ENCODE results near the gene WDR37. TPM values are rescaled to one million over a fixed set of nuclear protein-coding genes. Genes with fewer than 3 reads are reported as not detected.
"Not testable (repeated sequence)": the region's sequence is repeated elsewhere in the genome, so short reads cannot be mapped to it uniquely, and the experiment has no call there.

Gene WDR37
- total and polyA plus RNA-seq, 2 experiments from 2014 or later, result 13.7 to 16.5 TPM

DNA sequence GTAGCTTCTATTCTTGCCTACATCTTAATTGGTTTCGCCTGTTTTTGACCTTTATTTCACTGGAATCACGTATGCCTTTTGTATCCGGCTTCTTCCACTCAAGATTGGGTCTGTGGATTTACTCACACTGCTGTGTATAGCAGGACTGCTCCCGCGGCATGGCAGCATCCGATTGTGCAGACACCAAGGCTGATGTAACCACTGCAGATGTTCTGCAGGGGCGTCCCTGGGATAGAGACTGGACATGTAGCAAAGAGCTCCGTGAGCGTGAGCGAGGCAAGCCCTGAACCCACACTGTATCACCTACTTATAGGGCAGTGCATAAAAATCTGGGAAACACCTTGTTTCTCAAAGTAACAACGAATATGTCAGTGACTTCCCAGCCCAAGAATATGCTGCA is 19.1 kb upstream of the WDR37 start:
- Histone ChIP-seq H3K9ac (no peak overlapping the region), H3K79me2 (ENCODE audit: insufficient read depth) (no peaks in the 10 kb centered on the region), H3K9me3 (ENCODE audit: low read depth) (no peaks in the 10 kb centered on the region), H2AFZ (no peak overlapping the region), H3K4me3 (no peak overlapping the region), H3K4me2 (ENCODE audit: unreplicated experiment) (no peak overlapping the region), H3K27ac (no peak overlapping the region), H3K4me1 (ENCODE audit: insufficient read depth) (no peaks in the 10 kb centered on the region), H3K27me3 (replicated peaks; ENCODE audit: insufficient read depth) (no peaks in the 10 kb centered on the region), H3F3A (ENCODE audit: insufficient read depth) (peaks cover 9% of the 10 kb centered on the region; the same call in 1 of the 2 replicates), H3K9me2 (ENCODE audit: insufficient read depth) (no peaks in the 10 kb centered on the region), H4K20me1 (ENCODE audit: insufficient read depth) (no peaks in the 10 kb centered on the region), H3K36me3 (ENCODE audit: low read depth) (peaks cover 17% of the 10 kb centered on the region)
- no peak for DNase-seq
- WGBS, 2 experiments (ENCODE audit: low coverage in 1 of 2, low lambda C conversion rate in 2 of 2, missing lambda C conversion rate in 2 of 2), result 72 to 75% methylated on average over 11 of the region's 11 CpGs
- TF ChIP-seq EZH2phosphoT487 (IDR thresholded peaks at IDR 0.05; ENCODE audit: insufficient read depth, low read depth), result no peak
- TF ChIP-seq EZH2 (IDR thresholded peaks at IDR 0.05; ENCODE audit: insufficient read depth, poor library complexity, severe bottlenecking), result no peak
- in situ Hi-C loops (cut with MboI), result no loop called here

DNA sequence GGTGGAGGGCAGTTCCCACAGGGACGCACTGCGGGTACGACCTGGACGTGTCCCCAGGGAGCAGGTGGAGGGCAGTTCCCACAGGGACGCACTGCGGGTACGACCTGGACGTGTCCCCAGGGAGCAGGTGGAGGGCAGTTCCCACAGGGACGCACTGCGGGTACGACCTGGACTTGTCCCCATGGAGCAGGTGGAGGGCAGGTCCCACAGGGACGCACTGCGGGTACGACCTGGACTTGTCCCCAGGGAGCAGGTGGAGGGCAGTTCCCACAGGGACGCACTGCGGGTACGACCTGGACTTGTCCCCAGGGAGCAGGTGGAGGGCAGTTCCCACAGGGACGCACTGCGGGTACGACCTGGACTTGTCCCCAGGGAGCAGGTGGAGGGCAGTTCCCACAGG is 17.4 kb upstream of the WDR37 start:
- peaks cover 11% of the 10 kb centered on the region for H3K79me2 ChIP-seq (ENCODE audit: insufficient read depth)
- H3K36me3 ChIP-seq (ENCODE audit: low read depth), result peaks cover 30% of the 10 kb centered on the region
- DNase-seq; H3K27me3 ChIP-seq (replicated peaks; ENCODE audit: insufficient read depth); H2AFZ ChIP-seq; H3K9ac ChIP-seq; in situ Hi-C loops (cut with MboI); H3K27ac ChIP-seq; H3K4me2 ChIP-seq (ENCODE audit: unreplicated experiment); H3K9me2 ChIP-seq (ENCODE audit: insufficient read depth); H3K9me3 ChIP-seq (ENCODE audit: low read depth); H4K20me1 ChIP-seq (ENCODE audit: insufficient read depth); H3K4me3 ChIP-seq; H3K4me1 ChIP-seq (ENCODE audit: insufficient read depth): not testable (repeated sequence)
- peaks cover 14% of the 10 kb centered on the region; the same call in 1 of the 2 replicates for H3F3A ChIP-seq (ENCODE audit: insufficient read depth)
- WGBS, 2 experiments (ENCODE audit: low coverage in 1 of 2, low lambda C conversion rate in 2 of 2, missing lambda C conversion rate in 2 of 2), result 91% methylated on average over 14 of the region's 20 CpGs; no CpG with 5 or more reads in 1 of the 2 experiments

DNA sequence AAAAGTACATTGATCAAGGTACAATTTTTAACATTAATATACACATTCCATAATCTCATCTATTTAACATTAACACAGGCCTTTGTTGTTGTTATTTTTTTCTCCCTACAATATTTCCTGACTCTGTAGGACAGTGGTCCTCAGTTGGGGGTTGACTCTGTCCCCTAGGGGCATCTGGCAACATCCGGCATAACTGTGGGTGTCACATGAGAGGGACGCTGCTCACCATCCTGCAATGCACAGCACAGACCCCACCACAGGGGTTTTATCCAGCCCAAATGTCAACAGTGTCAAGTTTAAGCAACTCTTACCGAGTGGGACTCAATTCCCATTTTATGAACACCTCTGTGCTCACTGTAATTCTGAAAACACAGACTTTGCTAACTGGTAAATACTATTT is 16.1 kb upstream of the WDR37 start:
- Histone ChIP-seq H3F3A (ENCODE audit: insufficient read depth) (peaks cover 14% of the 10 kb centered on the region; the same call in 1 of the 2 replicates), H3K79me2 (ENCODE audit: insufficient read depth) (peaks cover 25% of the 10 kb centered on the region), H3K9ac (no peak overlapping the region), H3K9me2 (ENCODE audit: insufficient read depth) (no peaks in the 10 kb centered on the region), H3K27ac (no peak overlapping the region), H3K4me3 (no peak overlapping the region), H3K27me3 (replicated peaks; ENCODE audit: insufficient read depth) (no peaks in the 10 kb centered on the region), H3K9me3 (ENCODE audit: low read depth) (no peaks in the 10 kb centered on the region), H3K4me1 (ENCODE audit: insufficient read depth) (no peaks in the 10 kb centered on the region), H3K4me2 (ENCODE audit: unreplicated experiment) (no peak overlapping the region), H4K20me1 (ENCODE audit: insufficient read depth) (no peaks in the 10 kb centered on the region), H3K36me3 (ENCODE audit: low read depth) (peaks cover 30% of the 10 kb centered on the region), H2AFZ (no peak overlapping the region)
- TF ChIP-seq EZH2 (IDR thresholded peaks at IDR 0.05; ENCODE audit: insufficient read depth, poor library complexity, severe bottlenecking) (no peak), EZH2phosphoT487 (IDR thresholded peaks at IDR 0.05; ENCODE audit: insufficient read depth, low read depth) (no peak)
- in situ Hi-C loops (cut with MboI), result no loop called here
- 83 to 84% methylated on average over 3 of the region's 3 CpGs for WGBS, 2 experiments (ENCODE audit: low coverage in 1 of 2, low lambda C conversion rate in 2 of 2, missing lambda C conversion rate in 2 of 2)
- no peak for DNase-seq

DNA sequence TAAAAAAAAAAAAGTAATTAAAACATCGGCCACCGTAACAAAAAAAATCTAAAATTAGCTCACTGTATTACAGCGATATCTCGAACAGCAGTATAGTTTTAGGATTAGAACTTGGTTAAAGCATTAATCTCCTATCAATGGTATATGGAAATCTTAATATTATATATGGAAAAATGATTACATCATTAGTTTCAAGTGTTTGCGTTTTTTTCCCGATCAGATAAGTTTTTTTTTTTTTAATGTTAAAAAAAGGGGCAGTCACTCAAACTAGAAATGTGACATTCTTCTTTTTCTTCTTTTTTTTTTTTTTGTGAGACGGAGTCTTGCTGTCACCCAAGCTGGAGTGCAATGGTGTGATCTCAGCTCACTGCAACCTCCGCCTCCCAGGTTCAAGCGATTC is 14.7 kb upstream of the WDR37 start:
- Histone ChIP-seq H3K79me2 (ENCODE audit: insufficient read depth) (peaks cover 38% of the 10 kb centered on the region), H3K36me3 (ENCODE audit: low read depth) (peaks cover 30% of the 10 kb centered on the region), H3K4me1 (ENCODE audit: insufficient read depth) (no peaks in the 10 kb centered on the region), H3K4me2 (ENCODE audit: unreplicated experiment) (no peak overlapping the region), H2AFZ (no peak overlapping the region), H3K27me3 (replicated peaks; ENCODE audit: insufficient read depth) (no peaks in the 10 kb centered on the region), H3K4me3 (no peak overlapping the region), H3K9me2 (ENCODE audit: insufficient read depth) (no peaks in the 10 kb centered on the region), H3K9ac (no peak overlapping the region), H3K9me3 (ENCODE audit: low read depth) (no peaks in the 10 kb centered on the region), H3F3A (ENCODE audit: insufficient read depth) (peaks cover 14% of the 10 kb centered on the region; the same call in 1 of the 2 replicates), H3K27ac (no peak overlapping the region), H4K20me1 (ENCODE audit: insufficient read depth) (no peaks in the 10 kb centered on the region)
- 94 to 96% methylated on average over 9 of the region's 9 CpGs for WGBS, 2 experiments (ENCODE audit: low coverage in 1 of 2, low lambda C conversion rate in 2 of 2, missing lambda C conversion rate in 2 of 2)
- in situ Hi-C loops (cut with MboI), result no loop called here
- TF ChIP-seq EZH2 (IDR thresholded peaks at IDR 0.05; ENCODE audit: insufficient read depth, poor library complexity, severe bottlenecking) (no peak), EZH2phosphoT487 (IDR thresholded peaks at IDR 0.05; ENCODE audit: insufficient read depth, low read depth) (no peak)
- no peak for DNase-seq

DNA sequence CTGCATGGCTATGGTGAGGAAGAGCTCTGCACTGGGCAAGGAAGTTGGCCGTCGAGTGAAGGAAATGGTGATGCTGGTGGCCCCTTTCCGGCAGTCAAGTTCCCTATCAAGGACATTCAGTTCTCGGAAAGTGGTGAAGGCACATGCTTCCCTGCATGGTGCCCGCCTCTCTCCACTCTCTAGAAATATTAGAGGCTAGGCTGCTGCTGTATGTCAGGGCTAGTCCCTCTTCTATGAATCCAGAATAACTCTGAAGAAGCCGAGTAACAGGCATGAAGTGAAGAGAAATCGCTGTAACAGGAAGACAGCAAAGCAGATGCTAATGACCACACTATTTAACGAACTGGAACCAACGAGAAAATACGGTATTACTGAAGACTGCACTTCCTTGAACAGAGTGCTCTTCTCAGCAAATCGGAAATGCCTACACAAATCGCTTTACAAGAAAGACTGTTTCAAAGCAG is 12.6 kb upstream of the WDR37 start:
- Histone ChIP-seq H3K9me2 (ENCODE audit: insufficient read depth) (no peaks in the 10 kb centered on the region), H3K4me2 (ENCODE audit: unreplicated experiment) (no peak overlapping the region), H3K9ac (no peak overlapping the region), H3F3A (ENCODE audit: insufficient read depth) (0 out of 2 replicates have a peak, but pooled peaks cover 5% of the 10 kb centered on the region), H2AFZ (no peak overlapping the region), H3K4me1 (ENCODE audit: insufficient read depth) (peaks cover 3% of the 10 kb centered on the region; the same call in 1 of the 2 replicates), H3K27ac (no peak overlapping the region), H3K79me2 (ENCODE audit: insufficient read depth) (peaks cover 51% of the 10 kb centered on the region), H3K9me3 (ENCODE audit: low read depth) (no peaks in the 10 kb centered on the region), H3K4me3 (no peak overlapping the region), H3K27me3 (replicated peaks; ENCODE audit: insufficient read depth) (no peaks in the 10 kb centered on the region), H3K36me3 (ENCODE audit: low read depth) (peaks cover 30% of the 10 kb centered on the region), H4K20me1 (ENCODE audit: insufficient read depth) (no peaks in the 10 kb centered on the region)
- no peak for DNase-seq
- in situ Hi-C loops (cut with MboI), result no loop called here
- TF ChIP-seq EZH2phosphoT487 (IDR thresholded peaks at IDR 0.05; ENCODE audit: insufficient read depth, low read depth), result no peak
- no peak for TF ChIP-seq EZH2 (IDR thresholded peaks at IDR 0.05; ENCODE audit: insufficient read depth, poor library complexity, severe bottlenecking)
- WGBS, 2 experiments (ENCODE audit: low coverage in 1 of 2, low lambda C conversion rate in 2 of 2, missing lambda C conversion rate in 2 of 2), result 86 to 91% methylated on average over 12 of the region's 12 CpGs

All from GM23248 (cell line).